ENCODE measurements around the gene ECD.

DNA sequence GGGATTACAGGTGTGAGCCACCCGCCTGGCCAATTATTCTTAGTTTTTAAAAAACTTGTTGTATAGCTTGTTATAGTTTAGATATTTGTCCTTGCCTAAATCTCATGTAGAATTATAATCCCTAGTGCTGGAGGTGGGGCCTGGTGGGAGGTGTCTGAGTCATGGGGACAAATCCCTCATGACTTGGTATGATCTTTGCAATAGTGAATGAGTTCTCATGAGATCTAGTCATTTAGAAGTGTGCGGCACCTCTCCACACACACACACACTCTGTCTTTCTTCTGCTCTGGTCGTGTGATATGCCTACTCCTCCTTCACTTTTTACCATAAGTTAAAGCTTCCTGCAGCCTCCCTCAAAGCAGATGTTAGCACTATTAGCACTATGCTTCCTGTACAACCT, 37.3 kb upstream of the ECD start:
- TF ChIP-seq RAD21 (IDR thresholded peaks at IDR 0.05; ENCODE audit: insufficient read depth, low read depth, low read length), result no peak
- TF ChIP-seq JUNB (IDR thresholded peaks at IDR 0.05), result no peak
- TF ChIP-seq MYC (IDR thresholded peaks at IDR 0.05; ENCODE audit: insufficient read depth, insufficient read length, insufficient replicate concordance, low read length, severe bottlenecking), result no peak
- no peak for TF ChIP-seq EP300 (IDR thresholded peaks at IDR 0.05; ENCODE audit: borderline replicate concordance in 1 of 2, control insufficient read depth in 1 of 2, low read depth in 2 of 2, low read length in 2 of 2)
- no peak for TF ChIP-seq POLR2AphosphoS5 (IDR thresholded peaks at IDR 0.05; ENCODE audit: low read length)
